Subcutaneous abdominal adipose tissue (tissue), 5 donors: ENCODE results near the gene ZBTB45.
A peak's percentile ranks its signal among the peaks of the same experiment; 100 is the strongest.

ENCODE experiments used
- H3K27ac ChIP-seq: one replicate; pipeline ENCODE4 v1.7.0; 2013; ENCODE audit warnings: low read depth, mild to moderate bottlenecking, inconsistent platforms, low read length, moderate library complexity
- H3K27me3 ChIP-seq, 5 donors: one replicate each; pipeline ENCODE4 v1.7.0; 2013; ENCODE audit warnings: low read length in 5 of 5, inconsistent platforms in 1 of 5; ENCODE audit not compliant: control insufficient read depth in 5 of 5, insufficient read depth in 4 of 5
- H3K36me3 ChIP-seq, 5 donors: one replicate each; pipeline ENCODE4 v1.7.0; 2013; ENCODE audit warnings: low read length in 5 of 5; ENCODE audit not compliant: control insufficient read depth in 5 of 5, insufficient read depth in 5 of 5
- H3K4me1 ChIP-seq, 5 donors: one replicate each; pipeline ENCODE4 v1.7.0; 2013; ENCODE audit warnings: low read length in 5 of 5, mild to moderate bottlenecking in 3 of 5, moderate library complexity in 1 of 5; ENCODE audit not compliant: control insufficient read depth in 5 of 5, insufficient read depth in 5 of 5
- H3K4me3 ChIP-seq, 5 donors: one replicate each; pipeline ENCODE4 v1.7.0; 2013; ENCODE audit warnings: low read length in 5 of 5, low read depth in 1 of 5
- H3K9ac ChIP-seq, 5 donors: one replicate each; pipeline ENCODE4 v1.7.0; 2013; ENCODE audit warnings: low read length in 5 of 5, mild to moderate bottlenecking in 4 of 5, moderate library complexity in 3 of 5
- H3K9me3 ChIP-seq, 5 donors: one replicate each; pipeline ENCODE4 v1.7.0; 2013; ENCODE audit warnings: low read length in 5 of 5; ENCODE audit not compliant: control insufficient read depth in 5 of 5
- donor health status: healthy.
- donor health status: healthy.
- donor health status: healthy.
- donor health status: healthy.
- donor health status: healthy.

Gene ZBTB45

GRCh38 chr19:58516964-58517833 lies 2.4 kb downstream of the ZBTB45 start:
- Histone ChIP-seq H3K36me3 (peaks cover 0 to 25% (median 20%) of the 10 kb centered on the region in 5 donors), H3K9me3 (no peaks in the 10 kb centered on the region), H3K4me3 (no peak overlapping the region), H3K9ac (peak overlapping the region in 1 of 5 donors; percentile 96), H3K4me1 (peaks cover 15 to 64% (median 48%) of the 10 kb centered on the region in 5 donors), H3K27ac (no peak overlapping the region), H3K27me3 (no peaks in the 10 kb centered on the region)

- Histone ChIP-seq H3K27ac (no peak overlapping the region), H3K9ac (peak overlapping the region in 1 of 5 donors; percentile 47), H3K4me1 (peaks cover 15 to 59% (median 48%) of the 10 kb centered on the region in 5 donors), H3K27me3 (no peaks in the 10 kb centered on the region), H3K9me3 (no peaks in the 10 kb centered on the region), H3K4me3 (no peak overlapping the region), H3K36me3 (peaks cover 0 to 25% (median 20%) of the 10 kb centered on the region in 5 donors)
These were observed 3.3 kb downstream of the ZBTB45 start for GRCh38 chr19:58516246-58516836.

- peaks cover 0 to 25% (median 20%) of the 10 kb centered on the region in 5 donors for H3K36me3 ChIP-seq
- peaks cover 12 to 53% (median 44%) of the 10 kb centered on the region in 5 donors for H3K4me1 ChIP-seq
- peak overlapping the region in 2 of 5 donors; percentile 4 to 60 for H3K9ac ChIP-seq
- no peak overlapping the region for H3K27ac ChIP-seq
- no peaks in the 10 kb centered on the region for H3K9me3 ChIP-seq
- H3K27me3 ChIP-seq: no peaks in the 10 kb centered on the region
- H3K4me3 ChIP-seq: no peak overlapping the region
These were observed 4.4 kb downstream of the ZBTB45 start for GRCh38 chr19:58515259-58515658.

GRCh38 chr19:58514564-58515022 lies 5.0 kb downstream of the ZBTB45 start:
- peaks cover 10 to 48% (median 39%) of the 10 kb centered on the region in 5 donors for H3K4me1 ChIP-seq
- peaks cover 0 to 25% (median 20%) of the 10 kb centered on the region in 5 donors for H3K36me3 ChIP-seq
- no peaks in the 10 kb centered on the region for H3K27me3 ChIP-seq
- peak overlapping the region in 3 of 5 donors; percentile 2 to 69 (median 34) for H3K9ac ChIP-seq
- H3K9me3 ChIP-seq: no peaks in the 10 kb centered on the region
- no peak overlapping the region for H3K27ac ChIP-seq
- peak overlapping the region in 4 of 5 donors; percentile 23 to 63 (median 53) for H3K4me3 ChIP-seq

GRCh38 chr19:58513694-58514563 lies 5.7 kb downstream of the ZBTB45 start:
- Histone ChIP-seq H3K27ac (no peak overlapping the region), H3K4me3 (peak overlapping the region; percentile 45 to 63 (median 61)), H3K27me3 (no peaks in the 10 kb centered on the region), H3K4me1 (peaks cover 10 to 46% (median 38%) of the 10 kb centered on the region in 5 donors), H3K36me3 (peaks cover 0 to 25% (median 20%) of the 10 kb centered on the region in 5 donors), H3K9me3 (no peaks in the 10 kb centered on the region), H3K9ac (peak overlapping the region in 4 of 5 donors; percentile 2 to 76 (median 24))

GRCh38 chr19:58513213-58513693 lies 6.4 kb downstream of the ZBTB45 start:
- Histone ChIP-seq H3K27me3 (no peaks in the 10 kb centered on the region), H3K4me3 (no peak overlapping the region), H3K9ac (peak overlapping the region in 3 of 5 donors; percentile 12 to 76 (median 15)), H3K9me3 (no peaks in the 10 kb centered on the region), H3K27ac (no peak overlapping the region), H3K36me3 (peaks cover 0 to 25% (median 20%) of the 10 kb centered on the region in 5 donors), H3K4me1 (peaks cover 5 to 39% (median 31%) of the 10 kb centered on the region in 5 donors)

- no peak within 1 kb of the TSS for H3K4me3 ChIP-seq
These were observed 8.0 kb downstream of the ZBTB45 start, which contains the start of gene SLC27A5 for GRCh38 chr19:58511353-58512208. Gene SLC27A5, minus strand, starts transcription at chr19:58511992. Its CDS starts 37 bp downstream, at chr19:58511955.

GRCh38 chr19:58510084-58510862 lies 9.3 kb downstream of the ZBTB45 start:
- Histone ChIP-seq H3K27me3 (no peaks in the 10 kb centered on the region), H3K9ac (no peak overlapping the region), H3K36me3 (peaks cover 0 to 5% (median 0%) of the 10 kb centered on the region in 5 donors), H3K4me1 (peaks cover 2 to 17% (median 14%) of the 10 kb centered on the region in 5 donors), H3K4me3 (no peak overlapping the region), H3K9me3 (peaks cover 0 to 5% (median 0%) of the 10 kb centered on the region in 5 donors), H3K27ac (no peak overlapping the region)

More at GRCh38 chr19:58511353-58512208, 8.0 kb downstream of the ZBTB45 start, which contains the start of gene SLC27A5:
- Histone ChIP-seq H3K9ac (peak within 1 kb of the TSS in 1 of 5 donors; percentile 76), H3K9me3 (peaks cover 0 to 5% (median 0%) of the 10 kb centered on the region in 5 donors), H3K36me3 (peaks cover 0 to 14% (median 12%) of the 10 kb centered on the region in 5 donors), H3K27me3 (no peaks in the 10 kb centered on the region), H3K27ac (no peak within 1 kb of the TSS), H3K4me1 (peaks cover 2 to 28% (median 22%) of the 10 kb centered on the region in 5 donors)
